C4-2B (cell line): ENCODE results near the gene SP110.

Experiments
- H3K27ac ChIP-seq: fragments of 450-650 bp; 2 replicates; pipeline ENCODE4 v1.5.1; 2017
- CTCF ChIP-seq: fragments of 450-650 bp; conservative IDR thresholded peaks from 2 replicates; pipeline ENCODE4 v1.5.1; 2017; ENCODE audit warnings: mild to moderate bottlenecking
- ZFX ChIP-seq: fragments of 450-650 bp; IDR thresholded peaks from 2 replicates; pipeline ENCODE4 v1.6.1; 2017

The SP110 gene

GRCh38 chr2:230153390-230153976, 66.3 kb downstream of the SP110 start:
- no peak overlapping the region for H3K27ac ChIP-seq

GRCh38 chr2:230152334-230152733, 67.5 kb downstream of the SP110 start:
- no peak for TF ChIP-seq ZFX
- TF ChIP-seq CTCF: no peak
- no peak overlapping the region for H3K27ac ChIP-seq

More at GRCh38 chr2:230153390-230153976, 66.3 kb downstream of the SP110 start:
- no peak for TF ChIP-seq ZFX
- no peak for TF ChIP-seq CTCF

GRCh38 chr2:230144355-230144754, 75.4 kb downstream of the SP110 start:
- no peak overlapping the region for H3K27ac ChIP-seq
- TF ChIP-seq CTCF (no peak), ZFX (no peak)

- no peak overlapping the region for H3K27ac ChIP-seq
- TF ChIP-seq ZFX (no peak), CTCF (no peak)
Measured at GRCh38 chr2:230140667-230141066, 79.1 kb downstream of the SP110 start.

- no peak for TF ChIP-seq CTCF
- TF ChIP-seq ZFX: no peak
Measured at GRCh38 chr2:230137902-230138539, 81.8 kb downstream of the SP110 start.

GRCh38 chr2:230135130-230135525, 84.7 kb downstream of the SP110 start:
- no peak overlapping the region for H3K27ac ChIP-seq
- TF ChIP-seq ZFX (no peak), CTCF (no peak)

More at GRCh38 chr2:230137902-230138539, 81.8 kb downstream of the SP110 start:
- H3K27ac ChIP-seq: no peak overlapping the region

- TF ChIP-seq CTCF: no peak
- no peak overlapping the region for H3K27ac ChIP-seq
Measured at GRCh38 chr2:230134496-230135129, 85.2 kb downstream of the SP110 start.
